HG02981 (cell line): ENCODE results near the gene TECTA.

ENCODE experiments used
- ATAC-seq: cut with Tn5 transposase; IDR thresholded peaks from one replicate; pipeline ENCODE4 v1.9.1; 2021; ENCODE audit warnings: mild to moderate bottlenecking, moderate library complexity; ENCODE audit not compliant: unreplicated experiment

Gene TECTA

DNA sequence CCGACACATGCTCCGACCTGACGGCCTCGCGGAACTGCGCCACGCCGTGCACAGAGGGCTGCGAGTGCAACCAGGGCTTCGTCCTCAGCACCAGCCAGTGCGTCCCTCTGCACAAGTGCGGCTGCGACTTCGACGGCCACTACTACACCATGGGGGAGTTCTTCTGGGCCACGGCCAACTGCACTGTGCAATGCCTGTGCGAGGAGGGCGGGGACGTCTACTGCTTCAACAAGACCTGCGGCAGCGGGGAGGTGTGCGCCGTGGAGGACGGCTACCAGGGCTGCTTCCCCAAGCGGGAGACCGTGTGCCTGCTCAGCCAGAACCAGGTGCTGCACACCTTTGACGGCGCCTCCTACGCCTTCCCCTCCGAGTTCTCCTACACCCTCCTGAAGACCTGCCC lies 26.8 kb downstream of the TECTA start:
- no peak for ATAC-seq

DNA sequence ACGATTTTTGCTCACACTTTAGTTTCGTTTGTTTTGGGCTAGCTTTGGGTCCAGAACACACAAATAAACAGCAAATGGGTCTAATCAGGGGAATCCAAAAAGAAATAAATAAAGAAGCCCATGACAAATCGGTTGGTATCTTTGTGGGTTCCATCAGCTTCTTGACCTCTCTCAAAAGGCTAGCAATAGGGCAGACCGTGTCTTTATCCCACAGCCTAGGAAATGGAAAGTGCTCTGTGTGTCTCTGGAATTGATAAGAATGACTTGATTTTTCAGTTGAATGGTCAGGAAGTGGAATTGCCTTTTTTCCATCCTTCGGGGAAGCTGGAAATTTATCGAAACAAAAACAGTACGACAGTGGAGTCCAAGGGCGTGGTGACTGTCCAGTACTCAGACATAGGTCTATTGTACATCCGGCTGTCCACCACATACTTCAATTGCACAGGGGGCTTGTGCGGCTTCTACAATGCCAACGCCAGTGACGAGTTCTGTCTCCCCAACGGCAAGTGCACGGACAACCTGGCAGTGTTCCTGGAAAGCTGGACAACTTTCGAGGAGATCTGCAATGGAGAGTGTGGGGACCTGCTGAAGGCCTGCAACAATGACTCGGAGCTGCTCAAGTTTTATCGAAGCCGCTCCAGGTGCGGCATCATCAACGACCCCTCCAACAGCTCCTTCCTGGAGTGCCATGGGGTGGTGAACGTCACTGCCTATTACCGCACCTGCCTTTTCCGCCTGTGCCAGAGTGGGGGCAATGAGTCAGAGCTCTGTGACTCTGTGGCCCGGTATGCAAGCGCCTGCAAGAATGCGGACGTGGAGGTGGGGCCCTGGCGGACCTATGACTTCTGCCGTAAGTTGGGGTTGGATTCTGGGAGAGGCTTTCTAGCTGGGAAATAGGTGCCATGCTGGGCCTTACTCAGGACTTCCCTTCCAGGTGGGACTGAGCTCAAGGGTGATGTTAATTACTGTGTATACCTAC lies 28.6 kb downstream of the TECTA start:
- ATAC-seq = no peak

DNA sequence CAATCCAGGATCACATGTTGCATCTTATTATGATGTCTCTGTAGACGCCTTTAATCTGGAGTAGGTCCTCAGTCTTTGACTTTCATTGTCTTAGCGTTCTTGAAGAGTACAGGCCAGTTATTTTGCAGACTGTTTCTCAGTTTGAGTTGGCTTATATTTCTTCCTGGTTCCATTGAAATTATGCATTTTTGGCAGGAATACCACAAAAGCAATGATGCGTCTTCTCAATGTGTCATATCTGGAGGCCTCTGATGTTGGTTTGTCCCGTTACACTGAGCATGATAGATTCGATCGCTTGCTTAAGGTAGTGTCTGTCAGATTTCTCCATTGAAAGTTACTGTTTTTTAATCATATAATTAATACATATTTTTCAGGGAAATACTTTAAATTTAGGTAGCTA lies 30.6 kb downstream of the TECTA start:
- ATAC-seq = no peak

DNA sequence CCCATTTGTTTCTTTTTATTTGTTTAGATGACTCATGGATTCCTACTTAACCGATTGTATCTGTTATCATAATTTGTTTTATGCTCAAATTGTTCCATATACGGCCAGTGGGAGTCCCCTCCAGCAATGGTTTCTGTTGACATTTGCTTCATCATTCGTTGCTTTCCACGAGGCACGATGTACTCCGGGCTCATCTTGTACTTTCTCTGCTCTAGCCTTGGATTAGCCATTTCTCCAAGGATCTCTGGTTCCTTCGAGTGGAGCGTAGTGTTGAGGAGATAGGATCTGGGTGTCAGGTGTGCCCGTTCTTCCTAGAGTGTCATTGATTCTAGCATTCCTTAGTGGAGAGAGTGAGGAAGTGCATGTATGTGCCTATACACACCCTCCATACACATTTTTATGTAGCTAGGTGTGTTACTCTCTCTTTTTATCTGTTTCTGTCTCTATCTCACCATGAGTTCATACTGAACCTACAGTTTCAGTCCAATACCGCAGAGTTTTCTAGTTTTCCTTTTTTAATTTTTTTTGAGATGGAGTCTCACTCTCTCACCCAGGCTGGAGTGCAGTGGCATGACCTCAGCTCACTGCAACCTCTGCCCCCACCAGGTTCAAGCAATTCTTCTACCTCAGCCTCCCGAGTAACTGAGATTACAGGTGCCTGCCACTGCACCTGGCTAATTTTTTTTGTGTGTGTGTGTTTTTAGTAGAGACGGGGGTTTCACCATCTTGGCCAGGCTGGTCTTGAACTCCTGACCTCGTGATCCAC lies 31.4 kb downstream of the TECTA start:
- ATAC-seq = no peak

DNA sequence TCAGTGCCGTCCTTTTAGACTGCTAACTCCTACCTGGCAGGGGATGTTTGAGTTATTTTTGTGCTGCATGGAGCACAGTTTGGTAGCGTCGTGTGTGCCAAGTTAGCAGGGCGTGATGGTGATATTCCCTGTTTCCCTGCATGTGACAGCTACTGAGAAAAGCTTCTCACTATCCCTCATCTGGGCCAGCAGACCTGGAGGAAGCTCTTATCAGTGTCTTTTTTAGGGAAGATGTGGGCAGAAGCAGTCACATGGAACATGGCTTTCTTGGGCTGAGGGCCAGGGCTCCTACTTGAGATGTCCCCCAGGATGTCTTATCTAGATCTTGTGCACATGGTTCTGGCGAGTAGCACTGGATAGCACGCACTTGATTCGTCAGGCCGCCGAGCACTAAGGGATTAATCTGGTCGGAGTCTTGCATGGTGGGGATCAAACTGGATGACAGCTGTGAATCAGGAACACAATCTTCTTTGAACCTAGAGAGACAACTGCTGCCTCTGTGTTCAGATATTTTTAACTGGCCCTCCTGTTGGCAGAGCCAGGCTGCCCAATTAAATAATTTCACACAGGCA lies 33.8 kb downstream of the TECTA start:
- ATAC-seq = no peak

DNA sequence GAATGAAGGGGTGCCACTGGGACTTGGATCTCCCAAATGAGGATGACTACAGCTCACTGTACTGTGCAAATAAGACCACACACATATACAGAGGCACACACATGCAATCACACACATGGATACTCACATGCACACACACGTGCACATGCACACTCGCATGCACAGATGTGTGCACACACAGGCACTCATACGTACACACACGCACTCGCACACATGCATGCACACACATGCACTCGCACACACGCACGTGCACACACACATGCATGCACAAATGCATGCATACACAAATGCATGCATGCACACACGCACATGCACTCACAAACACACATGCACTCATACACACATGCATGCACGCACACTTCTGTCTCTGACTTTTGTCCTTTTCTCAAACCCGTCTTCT lies 36.0 kb downstream of the TECTA start:
- ATAC-seq = no peak

DNA sequence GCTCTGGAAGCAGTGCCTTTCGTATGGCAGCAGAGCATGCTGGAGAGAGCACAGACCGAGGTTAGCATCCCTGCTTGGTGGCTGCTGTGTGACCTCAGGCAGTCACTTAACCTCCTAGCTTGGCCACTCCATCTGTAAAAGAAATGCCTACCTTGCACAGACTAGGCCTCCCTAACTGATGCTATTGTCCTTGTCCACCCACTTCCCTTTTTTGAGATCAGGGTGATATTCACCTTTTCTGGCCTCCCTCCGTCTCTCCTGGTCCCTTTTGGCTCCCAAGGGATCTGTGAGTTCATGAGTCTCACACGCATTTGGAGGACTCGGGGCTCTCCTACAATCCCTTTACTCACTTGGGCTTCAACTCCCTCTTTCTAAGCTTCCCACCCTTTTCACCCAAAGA lies 37.2 kb downstream of the TECTA start:
- no peak for ATAC-seq

DNA sequence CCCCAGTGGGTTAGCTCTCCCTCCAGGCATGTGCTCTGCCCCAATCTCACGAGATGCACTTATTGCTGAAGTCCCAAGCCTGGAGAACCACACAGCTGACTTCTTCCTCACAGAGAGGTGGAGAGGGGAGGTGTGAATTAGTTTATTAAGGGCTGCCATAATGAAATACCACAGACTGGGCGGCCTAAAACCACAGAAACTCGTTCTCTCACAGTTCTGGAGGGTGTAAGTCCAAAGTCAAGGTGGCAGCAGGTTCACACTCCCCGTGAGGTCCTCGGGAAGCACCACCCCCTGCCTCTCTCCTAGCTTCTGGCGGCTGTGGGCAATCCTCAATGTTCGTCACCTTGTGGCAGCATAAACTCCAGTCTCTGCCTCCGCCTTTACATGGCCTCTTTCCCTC lies 39.3 kb downstream of the TECTA start:
- ATAC-seq = no peak

DNA sequence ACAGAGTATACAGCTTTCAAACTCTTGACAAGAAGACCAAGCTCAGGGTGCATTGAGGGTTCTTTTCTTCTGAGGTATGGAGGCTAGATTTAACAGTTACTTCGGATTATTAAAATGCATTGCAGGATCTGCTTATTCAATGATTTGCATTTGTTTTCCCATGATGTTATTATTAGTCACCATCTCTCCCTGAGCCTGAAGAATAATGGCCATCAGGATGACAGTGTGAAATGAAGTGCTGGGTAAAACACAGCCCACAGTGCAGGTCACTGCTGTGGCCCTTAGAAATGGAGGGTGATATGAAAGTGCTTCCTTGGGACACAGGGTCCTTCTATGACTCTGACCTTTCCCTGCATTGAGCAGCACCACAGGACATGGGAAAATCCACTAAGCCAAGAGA lies 40.0 kb downstream of the TECTA start:
- no peak for ATAC-seq

DNA sequence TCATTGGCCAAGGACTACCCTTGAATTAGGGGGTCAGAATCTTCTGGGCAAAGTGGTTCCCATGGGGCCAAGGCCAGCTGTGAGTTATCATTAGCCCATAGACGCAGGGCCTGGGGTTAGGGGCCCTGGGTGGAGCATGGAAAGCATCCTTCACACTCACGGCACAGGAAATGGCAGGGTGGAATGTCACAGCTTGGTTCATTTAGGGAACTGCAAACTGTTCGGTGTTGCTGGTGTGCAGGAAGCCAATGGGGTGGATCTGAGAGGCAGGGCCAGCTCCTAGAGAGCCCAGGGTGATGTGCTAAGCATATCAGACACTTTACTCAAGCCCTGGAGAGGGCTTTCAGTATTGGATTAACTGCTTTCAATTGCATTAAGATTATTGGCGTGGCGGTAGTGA lies 42.9 kb downstream of the TECTA start:
- no peak for ATAC-seq

DNA sequence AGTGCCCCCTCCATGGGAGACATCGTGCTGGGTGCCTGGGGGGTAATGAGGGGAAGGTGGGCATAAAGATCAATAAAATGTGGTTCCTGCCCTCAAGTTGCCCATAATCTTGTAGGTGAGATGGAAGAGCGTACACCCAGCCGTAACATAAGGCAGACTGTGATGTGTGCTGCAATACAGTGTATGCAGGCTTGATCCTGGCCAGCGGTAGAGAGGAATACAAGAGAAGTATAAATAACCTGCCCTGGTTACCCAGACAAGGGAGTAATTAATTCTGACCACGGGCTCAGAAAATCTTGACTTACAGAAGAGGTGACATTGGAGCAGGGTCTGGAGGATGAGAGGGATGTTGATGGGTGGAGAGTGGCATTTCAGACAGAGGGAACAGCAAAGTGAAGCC lies 43.7 kb downstream of the TECTA start:
- no peak for ATAC-seq

DNA sequence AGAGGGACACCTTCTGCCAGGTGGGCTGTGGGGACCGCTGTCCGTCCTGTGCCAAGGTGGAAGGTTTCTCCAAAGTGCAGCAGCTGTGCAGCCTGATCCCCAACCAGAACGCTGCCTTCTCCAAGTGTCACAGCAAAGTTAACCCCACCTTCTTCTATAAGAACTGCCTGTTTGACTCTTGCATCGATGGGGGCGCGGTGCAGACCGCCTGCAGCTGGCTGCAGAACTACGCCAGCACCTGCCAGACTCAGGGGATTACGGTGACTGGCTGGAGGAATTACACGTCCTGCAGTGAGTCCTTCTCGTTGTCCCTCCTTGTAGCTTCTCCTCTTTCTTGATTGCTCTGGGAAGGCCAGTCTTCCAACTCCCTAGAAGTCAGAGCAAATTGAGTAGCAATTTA lies 44.8 kb downstream of the TECTA start:
- ATAC-seq = no peak

DNA sequence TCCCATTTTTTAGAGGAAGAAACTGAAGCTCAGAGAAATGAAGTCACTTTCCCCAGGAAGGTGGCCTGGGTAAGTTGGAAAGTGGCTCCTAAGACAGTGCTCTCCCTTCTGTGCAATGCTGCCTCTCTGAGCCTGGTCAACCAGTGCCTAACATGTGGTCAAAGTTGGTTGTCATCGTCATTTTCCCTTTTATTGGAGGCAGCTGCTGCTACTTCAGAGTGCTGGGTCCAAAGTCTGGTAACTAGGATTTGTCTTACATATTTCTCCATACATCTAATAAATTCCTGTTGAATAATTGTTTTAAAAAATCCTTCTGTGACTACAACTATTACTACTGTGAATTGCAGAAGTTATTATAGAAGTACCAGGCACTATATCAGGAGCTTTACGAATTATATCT lies 48.1 kb downstream of the TECTA start:
- no peak for ATAC-seq

DNA sequence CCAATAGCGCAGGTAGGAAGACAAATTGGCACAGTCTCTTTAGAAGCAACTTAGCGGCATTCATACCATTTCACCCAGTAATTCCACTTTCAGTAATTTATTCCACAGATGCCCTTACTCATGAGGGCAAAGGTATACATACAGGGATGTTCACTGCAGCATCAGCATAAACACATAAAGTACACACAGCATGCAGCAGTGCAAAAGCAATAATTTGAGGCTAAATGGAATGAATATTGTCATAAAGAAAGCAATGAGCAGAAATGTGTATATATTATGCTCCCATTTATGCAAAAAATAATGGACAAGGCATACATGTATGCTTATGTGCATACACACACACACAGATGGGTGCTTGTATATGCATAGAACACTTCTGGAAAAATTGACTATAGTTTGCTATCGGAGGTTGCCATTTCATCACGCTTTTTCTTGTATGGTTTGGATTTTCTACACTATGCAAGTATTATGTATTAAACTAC lies 50.2 kb downstream of the TECTA start:
- ATAC-seq = no peak

DNA sequence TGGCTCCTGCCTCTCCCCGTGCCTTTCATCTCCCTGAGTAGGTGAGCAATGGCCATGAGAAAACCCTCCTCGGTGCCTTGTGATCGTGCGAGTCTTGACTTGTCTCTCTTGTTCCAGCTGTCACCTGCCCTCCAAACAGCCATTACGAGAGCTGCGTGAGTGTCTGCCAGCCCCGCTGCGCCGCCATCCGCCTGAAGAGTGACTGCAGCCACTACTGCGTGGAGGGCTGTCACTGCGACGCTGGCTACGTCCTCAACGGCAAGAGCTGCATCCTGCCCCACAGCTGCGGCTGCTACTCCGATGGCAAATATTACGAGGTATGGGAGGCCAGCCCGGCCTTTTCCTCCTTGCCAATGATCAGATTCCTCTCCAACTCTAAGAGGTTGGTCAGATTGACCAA lies 51.7 kb downstream of the TECTA start:
- no peak for ATAC-seq

DNA sequence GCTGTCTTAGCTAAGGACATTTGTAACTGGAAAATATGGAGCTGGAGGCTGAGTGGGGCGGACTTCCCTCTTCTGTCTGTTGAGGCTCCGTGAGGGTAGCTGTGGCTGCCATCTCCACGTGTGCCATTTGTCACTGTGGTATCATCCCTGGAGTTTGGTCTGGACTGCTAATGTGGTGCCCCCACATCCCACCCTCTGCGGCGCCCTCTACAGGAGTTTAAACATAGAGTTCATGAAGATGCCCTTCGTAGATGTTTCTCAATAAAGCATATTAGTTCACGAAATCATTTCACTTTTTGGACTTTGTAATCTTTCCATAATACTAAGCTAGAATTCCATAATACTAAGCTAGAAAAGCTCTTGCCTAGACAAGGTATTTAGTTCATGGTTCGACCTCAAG lies 52.4 kb downstream of the TECTA start:
- ATAC-seq = no peak

DNA sequence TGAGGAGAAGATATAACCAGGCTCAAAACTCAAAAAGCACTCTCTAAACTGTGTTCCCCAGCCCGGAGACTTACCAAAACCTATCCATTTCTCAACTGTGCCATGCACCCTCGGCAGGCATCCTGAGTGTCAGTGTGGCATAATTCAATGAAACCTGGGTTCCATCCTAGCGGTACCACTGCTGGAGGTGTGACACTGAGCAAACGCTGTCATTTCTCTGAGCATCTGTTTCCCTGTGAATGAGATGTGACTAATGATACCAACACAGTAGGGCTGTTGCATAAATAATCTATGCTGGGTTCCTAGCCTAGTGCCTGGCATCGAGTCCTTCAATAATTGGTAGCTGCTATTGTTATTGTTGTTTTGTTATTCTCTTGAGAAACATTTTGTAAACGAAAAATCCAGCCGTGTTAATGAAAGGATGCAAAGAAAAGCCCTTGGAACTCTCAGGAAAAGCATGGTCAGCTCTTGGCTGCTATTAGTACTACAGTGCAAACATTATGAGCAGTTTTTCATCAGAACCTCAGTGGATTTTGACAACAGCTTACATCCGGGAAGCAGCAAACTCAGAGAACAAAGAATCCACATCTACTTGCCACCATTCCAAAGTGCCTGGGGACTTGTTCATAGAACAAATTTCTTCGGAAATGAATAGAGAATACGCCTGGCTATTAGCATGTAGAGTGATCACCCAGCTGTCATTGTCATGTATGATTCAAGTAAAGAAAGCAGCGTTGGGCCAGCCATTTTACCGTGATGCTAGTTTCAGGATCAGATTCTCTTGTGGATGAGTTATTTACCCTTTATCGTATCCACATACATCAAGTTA lies 53.7 kb downstream of the TECTA start:
- ATAC-seq = no peak

DNA sequence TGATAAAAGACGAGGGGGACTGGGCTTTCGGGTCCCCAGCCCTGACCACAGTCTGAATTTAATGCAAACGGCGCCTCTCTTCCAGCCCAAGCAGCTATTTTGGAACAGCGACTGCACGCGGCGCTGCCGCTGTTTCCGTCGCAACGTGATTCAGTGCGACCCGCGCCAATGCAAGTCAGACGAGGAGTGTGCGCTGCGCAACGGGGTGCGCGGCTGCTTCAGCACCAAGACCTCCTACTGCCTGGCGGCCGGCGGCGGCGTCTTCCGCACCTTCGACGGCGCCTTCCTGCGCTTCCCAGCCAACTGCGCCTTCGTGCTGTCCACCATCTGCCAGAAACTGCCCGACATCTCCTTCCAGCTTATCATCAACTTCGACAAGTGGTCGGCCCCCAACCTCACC lies 56.7 kb downstream of the TECTA start:
- no peak for ATAC-seq

DNA sequence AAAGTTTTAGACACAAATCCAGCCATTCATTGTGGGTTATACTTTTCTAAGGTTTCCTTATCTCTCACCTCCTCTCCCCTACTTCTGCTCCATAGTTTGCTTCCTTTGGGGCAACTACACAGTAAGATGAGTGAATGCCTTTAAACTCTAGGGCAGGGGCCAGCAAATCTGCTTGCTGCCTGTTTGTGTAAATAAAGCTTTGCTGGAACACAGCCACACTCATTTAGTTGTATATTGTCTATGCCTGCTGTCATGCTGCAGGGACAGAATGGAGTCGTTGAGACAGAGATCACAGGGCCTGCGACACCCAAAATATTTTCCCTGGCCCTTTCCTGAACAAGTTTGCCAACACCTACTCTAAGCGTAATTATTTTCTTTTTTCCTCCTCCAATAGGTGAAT lies 58.7 kb downstream of the TECTA start:
- no peak for ATAC-seq

DNA sequence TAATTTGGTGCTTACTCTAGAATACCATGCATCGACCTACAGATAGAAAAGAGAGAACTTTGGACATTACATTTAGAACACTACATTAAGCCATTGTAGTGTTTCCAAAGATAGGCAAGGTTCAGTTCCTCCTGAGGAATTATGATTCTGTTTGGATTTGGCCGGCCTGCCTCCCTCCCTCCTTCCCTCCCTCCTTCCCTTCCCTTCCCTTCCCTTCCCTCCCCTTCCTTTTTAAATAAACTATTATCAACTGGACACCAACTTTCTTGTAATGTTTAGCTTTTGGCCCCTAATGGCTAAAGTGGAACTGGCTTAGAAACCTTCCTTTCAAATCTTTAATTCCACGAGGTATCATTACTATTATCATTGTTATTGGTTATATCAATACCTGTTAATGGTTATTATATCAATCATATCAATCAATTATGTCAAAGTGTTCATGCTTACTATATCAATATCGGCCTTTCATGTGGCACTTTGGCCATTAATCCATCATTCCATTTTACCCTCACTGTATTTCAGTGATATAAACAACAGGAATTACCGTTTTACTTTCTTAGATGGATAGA lies 60.4 kb downstream of the TECTA start:
- ATAC-seq = no peak
